K562 (cell line): ENCODE data around the gene HDAC6. TPM values are rescaled to one million over a fixed set of nuclear protein-coding genes. Genes with fewer than 3 reads are reported as not detected.

ENCODE experiments used
- ATAC-seq: fragments of 200-7000 bp; cut with Tn5 transposase; 3 replicates; pipeline ENCODE4 v1.9.1; 2020; ENCODE audit warnings: moderate library complexity
- BruUV-seq: library from RNA; stranded (reverse); fragments of 400-500 nt; replicated peaks from 2 replicates; lab custom pipeline; 2021; lab: Mats Ljungman, UMichigan
- CTCF ChIA-PET: fragments of 300-600 bp; formaldehyde crosslinking; extraction: SDS; loops from one replicate; lab custom pipeline; 2021; ENCODE audit warnings: low intra/inter-chr PET ratio; lab: Yijun Ruan, JAX
- POLR2A ChIA-PET: fragments of 300-600, 350-650 bp; sonication (Branson Sonifier 250); formaldehyde crosslinking; extraction: SDS; loops from one replicate; lab custom pipeline; 2021; ENCODE audit warnings: antibody characterized with exemption, inconsistent platforms; lab: Yijun Ruan, JAX
- DNase-seq, 4 experiments: peaks; one replicate each; pipeline versions ENCODE4 v3.0.0 to v3.0.0-alpha.2; 2011 to 2018; ENCODE audit warnings: low spot score in 3 of 4, mixed read lengths in 3 of 4; ENCODE audit errors: extremely low read depth in 1 of 4
- FAIRE-seq: peaks from 2 replicates; lab custom pipeline; 2011; peaks lifted over from hg19 to GRCh38; lab: Jason Lieb, UNC
- H2AFZ ChIP-seq: 2 replicates; pipeline ENCODE4 v1.6.0; 2011; ENCODE audit warnings: low read depth, low read length, control low read depth, inconsistent platforms
- H3K27ac ChIP-seq: fragments of 200-600 bp; 3 replicates; pipeline ENCODE4 v1.8.0; 2011; ENCODE audit warnings: low read depth, mild to moderate bottlenecking, control low read depth, inconsistent platforms, low read length, moderate library complexity, mixed read lengths; ENCODE audit errors: extremely low read depth
- H3K27me3 ChIP-seq, 2 experiments: fragments of 300-600 bp in 1 of 2; 2 replicates in 1 of 2; 3 replicates in 1 of 2; pipeline versions ENCODE4 v1.6.0 to v1.8.0; 2011; ENCODE audit warnings: inconsistent platforms in 2 of 2, low read length in 2 of 2, mild to moderate bottlenecking in 1 of 2, mixed read lengths in 1 of 2, moderate library complexity in 1 of 2; ENCODE audit not compliant: control insufficient read depth in 2 of 2, insufficient read depth in 2 of 2
- H3K36me3 ChIP-seq: fragments of 300-600 bp; 3 replicates; pipeline ENCODE4 v1.8.0; 2011; ENCODE audit warnings: mild to moderate bottlenecking, low read length, inconsistent platforms; ENCODE audit not compliant: control insufficient read depth, insufficient read depth
- H3K4me1 ChIP-seq, 2 experiments: fragments of 200-600 bp in 1 of 2; replicated peaks in 1 of 2; 2 replicates in 1 of 2; 3 replicates in 1 of 2; pipeline versions ENCODE4 v1.5.1 to v1.8.0; 2011; ENCODE audit warnings: inconsistent platforms in 2 of 2, low read length in 2 of 2, mild to moderate bottlenecking in 1 of 2, mixed read lengths in 1 of 2, moderate library complexity in 1 of 2; ENCODE audit not compliant: control insufficient read depth in 2 of 2, insufficient read depth in 2 of 2
- H3K4me2 ChIP-seq: 2 replicates; pipeline ENCODE4 v1.6.1; 2011; ENCODE audit warnings: low read length, control low read depth, inconsistent platforms, mixed read lengths; ENCODE audit not compliant: insufficient read depth
- H3K4me3 ChIP-seq: fragments of 200-600 bp; sonication (generic), shearing (Covaris generic); 2 replicates; pipeline ENCODE4 v1.5.1; 2016; ENCODE audit warnings: control low read depth, inconsistent platforms
- H3K79me2 ChIP-seq: fragments of 200-600 bp; 3 replicates; pipeline ENCODE4 v1.8.0; 2011; ENCODE audit warnings: low read length, inconsistent platforms; ENCODE audit not compliant: control insufficient read depth, insufficient read depth
- H3K9ac ChIP-seq, 2 experiments: 2 replicates each; pipeline versions ENCODE4 v1.6.0 to v1.6.1; 2011; ENCODE audit warnings: low read depth in 2 of 2, low read length in 2 of 2, control low read depth in 1 of 2, inconsistent platforms in 1 of 2, mild to moderate bottlenecking in 1 of 2, mixed read lengths in 1 of 2; ENCODE audit not compliant: insufficient read depth in 1 of 2
- H3K9me1 ChIP-seq: one replicate; pipeline ENCODE4 v1.6.0; 2011; ENCODE audit warnings: inconsistent platforms, mild to moderate bottlenecking, low read length, moderate library complexity; ENCODE audit not compliant: control insufficient read depth, insufficient read depth
- H3K9me3 ChIP-seq: replicated peaks from 2 replicates; pipeline ENCODE4 v1.5.1; 2011; ENCODE audit warnings: low read depth, low read length, inconsistent platforms; ENCODE audit not compliant: control insufficient read depth, insufficient read depth
- H4K20me1 ChIP-seq: replicated peaks from 2 replicates; pipeline ENCODE4 v1.6.1; 2011; ENCODE audit warnings: low read length, inconsistent platforms, mixed read lengths; ENCODE audit not compliant: control insufficient read depth, insufficient read depth
- AFF1 ChIP-seq, 2 experiments: fragments of 450-650 bp; IDR thresholded peaks; 2 replicates each; pipeline ENCODE4 v1.6.1; 2018; ENCODE audit warnings: mild to moderate bottlenecking in 2 of 2, low read depth in 1 of 2; ENCODE audit not compliant: partially characterized antibody in 2 of 2
- BRD9 ChIP-seq: fragments of 450-650 bp; IDR thresholded peaks from 2 replicates; pipeline ENCODE4 v1.6.1; 2018; ENCODE audit warnings: low read depth; ENCODE audit not compliant: partially characterized antibody
- FOXK1 ChIP-seq: sonication (generic); formaldehyde crosslinking; IDR thresholded peaks from 2 replicates; pipeline ENCODE4 v1.8.0; 2022; ENCODE audit warnings: missing genetic modification reagents, mild to moderate bottlenecking, borderline replicate concordance
- HDAC1 ChIP-seq, 2 experiments: fragments of 450-650 bp; IDR thresholded peaks; 2 replicates each; pipeline ENCODE4 v1.6.1; 2016 to 2017; ENCODE audit warnings: inconsistent platforms in 1 of 2, mild to moderate bottlenecking in 1 of 2, moderate library complexity in 1 of 2
- HDAC2 ChIP-seq: fragments of 450-650 bp; IDR thresholded peaks from 2 replicates; pipeline ENCODE4 v1.6.1; 2016; ENCODE audit warnings: mild to moderate bottlenecking
- HEY1 ChIP-seq: fragments of 250-450 bp; sonication (Bioruptor Pico); IDR thresholded peaks from 2 replicates; pipeline ENCODE4 v1.5.0; 2020; ENCODE audit warnings: mild to moderate bottlenecking, moderate library complexity, borderline replicate concordance
- MAFF ChIP-seq: IDR thresholded peaks from 2 replicates; pipeline ENCODE4 v1.6.1; 2012; ENCODE audit warnings: low read length, improper control_type of control experiment
- MAZ ChIP-seq, 2 experiments: fragments of 450-650 bp in 1 of 2; sonication (generic) in 1 of 2; formaldehyde crosslinking; IDR thresholded peaks in 1 of 2; conservative IDR thresholded peaks in 1 of 2; 2 replicates each; pipeline versions ENCODE4 v1.4.0 to v1.5.0; 2020; ENCODE audit warnings: mild to moderate bottlenecking in 1 of 2, missing genetic modification reagents in 1 of 2
- SUPT5H ChIP-seq: fragments of 450-650 bp; IDR thresholded peaks from 2 replicates; pipeline ENCODE4 v1.6.1; 2016
- THAP12 ChIP-seq: fragments of 250-450 bp; sonication (Bioruptor Pico); IDR thresholded peaks from 2 replicates; pipeline ENCODE4 v1.9.0; 2021; ENCODE audit warnings: mild to moderate bottlenecking, inconsistent platforms
- WGBS: fragments of 100-300 bp; shearing (Covaris generic); methylation state at CpG from one replicate; pipeline ENCODE4 v1.1.6; 2016; ENCODE audit warnings: low coverage, mixed read lengths; ENCODE audit not compliant: insufficient coverage; ENCODE audit errors: missing lambda C conversion rate; 5-methylcytosine and 5-hydroxymethylcytosine counted together
- in situ Hi-C: fragments of 300-500 bp; cut with MboI; formaldehyde crosslinking; loops from 4 replicates; pipeline ENCODE4 v1.15.0; 2018; ENCODE audit warnings: inconsistent platforms, mixed read lengths
- intact Hi-C: fragments of 100-400 bp; cut with micrococcal nuclease; formaldehyde crosslinking; loops from 2 replicates; pipeline ENCODE4 v1.14.2; 2022
- polyA plus RNA-seq, 8 experiments: library from polyadenylated mRNA; depleted of rRNA in 4 of 8; stranded (reverse) in 5 of 8; unstranded in 3 of 8; fragments of >200 nt; fragmentation: Nextera tagmentation in 2 of 8; fragmentation: Illumina TruSeq in 1 of 8; extraction: Ambion mirVana in 2 of 8; extraction: Trizol in 1 of 8; gene quantifications; 2 replicates each; pipeline versions ENCODE4 v1.2.1 to v1.2.3, GENCODE V29; 2011 to 2014; ENCODE audit warnings: inconsistent platforms in 1 of 8, missing spikeins in 1 of 8
- total RNA-seq, 7 experiments: library from RNA; depleted of rRNA in 6 of 7; stranded (reverse); fragments of >200 nt in 6 of 7; fragmentation: Illumina TruSeq in 2 of 7; extraction: Trizol in 2 of 7; gene quantifications; 2 replicates each; pipeline versions ENCODE4 v1.2.1 to v1.2.3, GENCODE V29; 2011 to 2021; ENCODE audit warnings: low replicate concordance in 1 of 7

The HDAC6 gene
- total and polyA plus RNA-seq, 9 of the 15 experiments (the other 6 are each of a cell fraction or from before 2014, with no cell fraction given) = 29.9 to 101 (median 71.2) TPM

DNA sequence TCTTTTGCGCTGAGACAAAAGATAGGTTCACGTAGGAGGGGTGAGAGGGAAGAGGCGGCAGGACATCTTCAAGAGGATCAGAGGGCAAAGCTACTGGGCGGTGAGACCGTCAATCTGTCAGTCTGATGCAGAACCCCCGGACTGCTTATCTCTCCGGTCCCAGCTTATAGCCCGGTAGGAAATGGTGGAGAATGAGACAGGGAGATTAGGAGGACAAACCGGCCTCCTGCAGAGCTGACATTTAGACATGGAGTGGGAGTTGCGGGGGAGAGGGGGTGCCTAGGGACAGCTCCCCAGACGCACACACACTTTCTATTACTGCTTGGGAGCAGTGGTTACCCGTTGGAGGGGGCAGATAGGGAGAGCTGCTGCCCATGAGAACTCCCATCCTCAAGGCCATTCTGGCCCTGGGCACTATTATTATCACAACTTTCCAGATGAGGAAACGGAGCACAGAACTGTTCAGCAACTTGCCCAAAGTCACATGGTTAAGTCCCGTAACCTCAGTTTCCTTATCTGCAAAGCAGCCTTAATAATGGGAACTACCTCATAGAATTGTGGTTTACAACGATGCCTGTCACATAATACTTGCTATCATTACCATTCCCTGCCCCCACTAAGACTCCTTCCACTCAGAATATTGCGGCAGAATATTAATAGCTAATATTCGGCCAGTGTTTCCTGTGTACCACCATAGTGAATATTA is 1.1 kb upstream of the HDAC6 start (continued):
- no peak for TF ChIP-seq FOXK1 (CRISPR knock-in tag)

DNA sequence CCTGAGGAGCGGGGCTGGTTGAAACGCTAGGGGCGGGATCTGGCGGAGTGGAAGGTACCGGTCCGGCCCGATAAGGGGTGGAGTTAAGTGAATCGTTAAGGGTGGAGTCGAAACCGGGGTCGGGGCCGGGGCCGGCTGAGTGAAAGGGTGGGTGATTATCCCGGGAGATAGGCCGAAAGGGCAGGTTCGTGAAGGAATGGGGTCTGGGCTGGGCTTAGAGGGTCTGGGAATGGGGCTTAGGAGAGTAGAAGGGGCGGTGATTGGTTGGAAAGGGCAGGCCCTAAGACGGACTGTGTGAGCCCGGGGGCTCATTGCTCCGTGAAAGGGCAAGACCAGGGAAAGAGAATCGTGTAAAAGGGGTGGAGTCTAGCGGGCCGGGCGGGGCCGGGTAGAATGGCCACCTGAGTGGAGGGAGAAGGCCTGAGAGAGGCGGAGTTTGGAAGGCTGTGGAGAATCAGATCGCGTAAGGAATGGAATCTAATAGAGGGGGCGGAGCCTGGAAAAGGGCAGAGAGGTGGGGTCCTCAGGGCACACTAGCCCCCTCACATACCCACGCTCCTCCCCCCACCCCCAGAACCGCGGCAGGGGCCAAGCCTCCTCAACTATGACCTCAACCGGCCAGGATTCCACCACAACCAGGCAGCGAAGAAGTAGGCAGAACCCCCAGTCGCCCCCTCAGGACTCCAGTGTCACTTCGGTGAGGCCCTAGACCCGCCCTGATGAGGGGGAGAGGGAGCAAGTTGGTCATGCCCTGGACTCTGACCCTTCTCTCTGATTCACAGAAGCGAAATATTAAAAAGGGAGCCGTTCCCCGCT is 430 bp downstream of the HDAC6 start:
- Histone ChIP-seq H3K4me1 (peaks cover 12 to 32% of the 10 kb centered on the region in 2 experiments), H3K36me3 (peaks cover 34% of the 10 kb centered on the region; the same call in 2 of the 3 replicates), H3K27me3 (no peaks in the 10 kb centered on the region), H4K20me1 (no peaks in the 10 kb centered on the region), H3K79me2 (peaks cover 8% of the 10 kb centered on the region), H3K4me2 (peak overlapping the region; percentile 82), H3K9ac (peak overlapping the region; percentile 92 to 94), H3K4me3 (peak overlapping the region; percentile 69), H3K9me1 (no peaks in the 10 kb centered on the region), H3K9me3 (no peaks in the 10 kb centered on the region), H3K27ac (peak overlapping the region; percentile 97), H2AFZ (peak overlapping the region; percentile 84)
- TSS peak; percentile 82 for BruUV-seq
- CTCF ChIA-PET = no interaction called here
- peak; percentile 75 for ATAC-seq
- in situ Hi-C loops = no loop called here
- intact Hi-C loops = loop anchor here (5.0 to 10.0 kb wide), 5 partner anchors 40 to 373 kb away; partner anchors contain the start of genes GLOD5, PLP2, PQBP1 and SUV39H1
- POLR2A ChIA-PET = interaction anchor here (0.6 to 2.0 kb wide), 8 partner anchors 15 to 238 kb away, joined by 3 to 5 read pairs (median 3); partner anchors contain the start of gene SLC35A2
- no peak for FAIRE-seq
- WGBS = 1% methylated on average over 21 of the region's 40 CpGs
- DNase-seq = peak; percentile 74 to 93 (median 78)
- TF ChIP-seq AFF1 (IDR thresholded peaks at IDR 0.05; ENCODE audit: low read depth in 1 of 2, partially characterized antibody in 2 of 2) (peak in 1 of 2 experiments; percentile 81), HEY1 (CRISPR knock-in tag) (no peak), HDAC1 (IDR thresholded peaks at IDR 0.05) (peak in 1 of 2 experiments; percentile 76; a peak in 2 of 4 replicates), MAFF (no peak), THAP12 (CRISPR knock-in tag) (peak; percentile 44; the same call in 1 of the 2 replicates), BRD9 (peak; percentile 85), MAZ (CRISPR knock-in tag; conservative IDR thresholded peaks at IDR 0.05 in 1 of 2, IDR thresholded peaks at IDR 0.05 in 1 of 2) (peak; percentile 42 to 51; a peak in 2 of 4 replicates), SUPT5H (peak; percentile 96), HDAC2 (peak; percentile 62; the same call in 1 of the 2 replicates)
